Kidney (tissue), 14 donors: Measurements from ENCODE around the gene GRIK3. TPM values are rescaled to one million over a fixed set of nuclear protein-coding genes. Genes with fewer than 3 reads are reported as not detected.

Experiments used
- DNase-seq, 5 donors: peaks; one replicate each; pipeline ENCODE4 v3.0.0-alpha.2; 2013 to 2020
- FAIRE-seq: peaks from 2 replicates; lab custom pipeline; 2012; peaks lifted over from hg19 to GRCh38; lab: Jason Lieb, UNC
- H3K27ac ChIP-seq, 2 donors: one replicate each; pipeline ENCODE4 v1.7.0; 2013; ENCODE audit warnings: low read depth in 2 of 2, low read length in 2 of 2, inconsistent platforms in 1 of 2
- H3K27me3 ChIP-seq: one replicate; pipeline ENCODE4 v1.7.1; 2013; ENCODE audit warnings: low read length, inconsistent platforms; ENCODE audit not compliant: control insufficient read depth, insufficient read depth
- H3K36me3 ChIP-seq, 3 donors: one replicate each; pipeline versions ENCODE4 v1.7.0 to v1.7.1; 2013; ENCODE audit warnings: low read length in 3 of 3, control low read depth in 1 of 3, inconsistent platforms in 1 of 3; ENCODE audit not compliant: insufficient read depth in 3 of 3, control insufficient read depth in 2 of 3
- H3K4me1 ChIP-seq, 3 donors: one replicate each; pipeline versions ENCODE4 v1.7.0 to v1.7.1; 2013; ENCODE audit warnings: low read length in 3 of 3, inconsistent platforms in 1 of 3, low read depth in 1 of 3; ENCODE audit not compliant: control insufficient read depth in 2 of 3, insufficient read depth in 2 of 3
- H3K4me3 ChIP-seq, 3 donors: one replicate each; pipeline versions ENCODE4 v1.7.0 to v1.8.1; 2013; ENCODE audit warnings: low read length in 3 of 3, control low read depth in 1 of 3, inconsistent platforms in 1 of 3
- H3K9ac ChIP-seq, 3 donors: one replicate each; pipeline versions ENCODE4 v1.7.0 to v1.7.1; 2013; ENCODE audit warnings: low read length in 3 of 3, control low read depth in 1 of 3, inconsistent platforms in 1 of 3
- H3K9me3 ChIP-seq, 3 donors: one replicate each; pipeline versions ENCODE4 v1.7.0 to v1.7.1; 2013; ENCODE audit warnings: low read length in 3 of 3, control low read depth in 1 of 3, inconsistent platforms in 1 of 3; ENCODE audit not compliant: control insufficient read depth in 2 of 3, insufficient read depth in 1 of 3
- CTCF ChIP-seq: IDR thresholded peaks from 3 replicates; pipeline ENCODE4 v1.5.1; 2012; ENCODE audit warnings: mild to moderate bottlenecking, moderate library complexity, borderline replicate concordance; ENCODE audit not compliant: insufficient read depth; ENCODE audit errors: extremely low read depth
- intact Hi-C: fragments of 100-400 bp; cut with DNase I; formaldehyde crosslinking; loops from one replicate; pipeline ENCODE4 v1.11.1; 2022
- polyA plus RNA-seq: library from polyadenylated mRNA; stranded (reverse); fragments of 350-450 nt; fragmentation: Illumina TruSeq; extraction: RNeasy Lipid Tissue Mini Kit (QIAGEN cat#74804); gene quantifications from one replicate; pipeline ENCODE4 v1.2.3, GENCODE V29; 2014; ENCODE audit warnings: low read depth, low replicate concordance; ENCODE audit not compliant: insufficient read depth
- total RNA-seq: library from RNA; stranded (reverse); fragmentation: NEBNext Ultra II Directional; extraction: Animal tissue kit (Norgen Biotek cat#: 25700); gene quantifications from one replicate; pipeline ENCODE4 v1.2.1, GENCODE V29; 2021
- donor health status: control.
- donor health status: control.
- donor health status: control.
- donor health status: control.
- donor health status: control.
- donor health status: DM: yes; HTN: yes; CAD: no.
- donor health status: Normal renal cell carcinoma (clear cell type).

Gene GRIK3
- total and polyA plus RNA-seq, 2 donors from 2014 or later = 0.06 to 0.38 TPM

- Histone ChIP-seq H3K4me3 (no peak overlapping the region), H3K36me3 (no peaks in the 10 kb centered on the region), H3K27me3 (no peaks in the 10 kb centered on the region), H3K4me1 (no peaks in the 10 kb centered on the region), H3K9ac (no peak overlapping the region), H3K27ac (no peak overlapping the region), H3K9me3 (no peaks in the 10 kb centered on the region)
- FAIRE-seq (no peak), DNase-seq (peak in 1 of 5 donors; percentile 2)
- intact Hi-C loops = no loop called here
- TF ChIP-seq CTCF = no peak
These were observed 150.2 kb downstream of the GRIK3 start for GRCh38 chr1:36884029-36884701.

GRCh38 chr1:36883315-36883949 lies 150.9 kb downstream of the GRIK3 start:
- Histone ChIP-seq H3K4me3 (no peak overlapping the region), H3K36me3 (no peaks in the 10 kb centered on the region), H3K27me3 (no peaks in the 10 kb centered on the region), H3K9me3 (no peaks in the 10 kb centered on the region), H3K4me1 (no peaks in the 10 kb centered on the region), H3K27ac (no peak overlapping the region), H3K9ac (no peak overlapping the region)
- intact Hi-C loops = no loop called here
- no peak for TF ChIP-seq CTCF
- no peak for FAIRE-seq
- peak in 1 of 5 donors; percentile 14 for DNase-seq

GRCh38 chr1:36882536-36883285 lies 151.6 kb downstream of the GRIK3 start:
- FAIRE-seq (no peak), DNase-seq (peak in 1 of 5 donors; percentile 11)
- Histone ChIP-seq H3K9ac (no peak overlapping the region), H3K4me3 (no peak overlapping the region), H3K27ac (no peak overlapping the region), H3K36me3 (no peaks in the 10 kb centered on the region), H3K9me3 (no peaks in the 10 kb centered on the region), H3K4me1 (no peaks in the 10 kb centered on the region), H3K27me3 (no peaks in the 10 kb centered on the region)
- intact Hi-C loops = no loop called here
- TF ChIP-seq CTCF = no peak
